NCI-H2196 (cell line): Measurements from ENCODE around the gene PCGF3.
A peak's percentile ranks its signal among the peaks of the same experiment; 100 is the strongest.
"Not testable (repeated sequence)": the region's sequence is repeated elsewhere in the genome, so short reads cannot be mapped to it uniquely, and the experiment has no call there.

Experiments used
- DNase-seq: peaks from one replicate; lab custom pipeline; 2025; ENCODE audit not compliant: unreplicated experiment; lab: John Stamatoyannopoulos, UW

The PCGF3 gene

DNA sequence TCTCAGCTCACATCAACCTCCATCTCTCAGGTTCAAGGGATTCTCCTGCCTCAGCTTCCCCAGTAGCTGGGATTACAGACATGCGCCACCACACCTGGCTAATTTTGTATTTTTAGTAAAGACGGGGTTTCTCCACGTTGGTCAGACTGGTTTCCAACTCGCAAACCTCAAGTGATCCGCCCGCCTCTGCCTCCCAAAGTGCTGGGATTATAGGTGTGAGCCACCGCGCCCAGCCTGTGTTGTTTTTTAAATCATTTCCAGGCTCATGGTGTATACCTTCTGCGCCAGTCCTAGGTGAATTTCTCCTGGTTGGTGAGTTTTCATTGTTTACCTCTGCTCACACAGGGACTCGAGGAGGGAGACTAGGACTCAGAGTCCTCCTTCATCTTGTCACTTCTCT, 74.6 kb downstream of the PCGF3 start:
- DNase-seq = not testable (repeated sequence)

DNA sequence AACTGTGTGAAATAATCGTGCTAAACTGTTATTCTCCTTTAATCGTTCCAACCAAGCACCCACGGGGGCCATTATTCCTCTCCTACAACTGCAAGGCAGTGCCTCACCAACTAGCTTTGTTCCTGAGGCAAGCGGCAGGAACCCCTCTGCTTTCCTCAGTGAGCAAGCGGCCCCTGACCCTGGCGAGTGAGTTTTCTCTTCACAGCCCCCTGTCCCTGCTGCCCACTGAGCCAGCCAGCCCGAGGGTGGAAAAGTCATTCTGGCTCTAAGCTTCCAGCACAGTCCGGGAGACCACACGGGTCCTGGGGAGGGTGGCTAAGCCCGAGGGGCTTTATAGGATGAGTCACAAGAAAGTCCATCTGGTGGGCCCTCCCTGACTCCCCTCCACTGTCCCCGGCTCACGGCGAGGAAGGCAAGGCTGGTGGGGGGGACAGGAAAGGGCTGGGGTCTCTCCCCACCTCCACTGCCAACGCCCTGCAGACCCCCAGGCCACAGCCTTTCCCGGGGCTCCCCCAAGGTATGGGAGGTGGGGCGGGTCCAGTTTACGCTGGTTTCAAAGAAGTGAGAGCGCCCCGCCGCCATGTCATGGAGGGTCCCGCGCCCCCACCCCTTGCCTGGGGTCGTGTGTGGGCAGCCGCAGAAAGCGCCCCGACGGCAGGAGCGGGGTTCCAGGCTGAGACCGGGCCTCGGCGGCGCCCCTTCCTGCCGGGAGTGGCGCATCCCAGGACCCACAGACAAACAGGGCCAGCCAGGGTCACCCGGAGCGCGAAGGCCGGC, 75.3 kb downstream of the PCGF3 start:
- DNase-seq = no peak

DNA sequence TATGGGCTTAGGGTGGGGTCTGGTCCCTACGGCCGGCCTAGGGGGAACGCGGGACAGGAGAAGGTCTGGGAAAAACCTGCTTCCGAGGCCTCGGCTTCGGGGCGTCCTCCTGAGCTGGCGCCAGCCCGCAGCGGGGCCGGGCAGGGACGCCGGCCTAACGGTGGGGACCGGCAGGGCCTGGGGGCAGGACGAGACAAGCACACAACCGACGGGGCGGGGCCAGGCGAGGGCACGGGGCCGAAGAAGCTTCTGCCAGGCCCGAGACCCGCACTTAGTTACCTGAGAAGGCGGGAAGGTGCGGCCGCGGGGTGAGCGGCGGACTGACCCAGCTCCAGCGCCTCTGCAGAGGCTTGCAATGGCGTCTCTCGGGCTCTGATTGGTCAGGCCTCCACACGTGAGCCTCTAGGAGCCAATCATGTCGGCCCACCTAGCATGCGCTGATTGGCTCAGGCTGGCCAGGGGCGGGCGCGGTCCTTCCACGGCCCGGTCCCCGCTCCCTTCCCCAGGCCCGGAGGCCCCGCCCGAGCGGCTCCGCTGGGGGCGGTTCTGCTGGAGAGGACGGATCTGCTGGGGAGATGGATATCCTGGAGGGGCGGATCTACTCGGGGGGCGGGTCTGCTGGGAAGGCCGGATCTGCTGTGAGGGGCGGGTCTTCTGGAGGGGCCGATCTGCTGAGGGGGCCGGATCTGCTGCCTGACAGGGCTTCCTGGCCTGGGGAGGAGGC, 76.0 kb downstream of the PCGF3 start:
- peak; percentile 97 for DNase-seq

DNA sequence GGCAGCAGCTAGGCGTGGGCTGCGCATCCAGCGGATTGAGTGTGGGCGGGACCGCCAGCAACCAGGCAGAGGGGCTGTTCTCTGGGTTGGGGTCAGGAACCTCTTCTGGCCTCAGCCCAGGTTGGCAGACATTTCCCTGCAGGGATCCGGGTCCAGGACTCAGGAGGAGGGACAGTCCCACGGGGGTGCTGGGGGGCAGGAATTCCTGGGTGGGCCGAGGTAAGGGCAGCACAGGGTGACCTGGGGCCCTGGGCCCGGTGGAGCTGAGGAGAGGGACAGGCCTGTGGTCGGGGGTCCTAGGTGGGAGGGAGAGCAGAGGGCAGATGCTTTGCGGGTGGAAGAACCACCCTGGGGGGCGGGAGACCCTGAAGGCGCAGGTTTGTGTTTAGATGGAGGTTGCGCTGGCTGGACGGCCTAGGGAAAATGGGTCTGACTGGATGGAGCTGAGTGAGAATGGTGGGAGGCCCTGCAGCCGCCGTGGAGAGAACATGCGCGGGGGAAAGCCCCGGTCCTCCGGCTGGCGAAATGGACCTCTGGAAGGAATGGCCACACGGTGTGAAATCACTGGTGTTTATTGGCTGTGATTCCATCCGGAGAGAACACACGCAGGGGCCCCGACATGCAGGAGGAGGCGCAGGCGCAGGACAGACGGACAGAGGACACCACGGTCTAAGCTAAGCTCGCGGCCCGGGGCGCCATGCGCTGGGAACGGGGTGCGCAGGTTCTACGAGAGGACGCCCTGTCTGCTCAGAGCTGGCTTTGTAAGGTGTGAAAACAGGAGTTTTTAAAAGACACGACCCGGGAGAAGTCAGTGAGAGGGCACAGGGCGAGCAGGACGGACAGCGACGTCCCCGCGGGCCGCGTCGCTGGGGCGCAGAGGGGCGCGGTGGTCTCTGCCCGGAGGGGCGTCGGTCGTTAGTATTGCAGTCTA, 79.0 kb downstream of the PCGF3 start:
- DNase-seq = no peak

DNA sequence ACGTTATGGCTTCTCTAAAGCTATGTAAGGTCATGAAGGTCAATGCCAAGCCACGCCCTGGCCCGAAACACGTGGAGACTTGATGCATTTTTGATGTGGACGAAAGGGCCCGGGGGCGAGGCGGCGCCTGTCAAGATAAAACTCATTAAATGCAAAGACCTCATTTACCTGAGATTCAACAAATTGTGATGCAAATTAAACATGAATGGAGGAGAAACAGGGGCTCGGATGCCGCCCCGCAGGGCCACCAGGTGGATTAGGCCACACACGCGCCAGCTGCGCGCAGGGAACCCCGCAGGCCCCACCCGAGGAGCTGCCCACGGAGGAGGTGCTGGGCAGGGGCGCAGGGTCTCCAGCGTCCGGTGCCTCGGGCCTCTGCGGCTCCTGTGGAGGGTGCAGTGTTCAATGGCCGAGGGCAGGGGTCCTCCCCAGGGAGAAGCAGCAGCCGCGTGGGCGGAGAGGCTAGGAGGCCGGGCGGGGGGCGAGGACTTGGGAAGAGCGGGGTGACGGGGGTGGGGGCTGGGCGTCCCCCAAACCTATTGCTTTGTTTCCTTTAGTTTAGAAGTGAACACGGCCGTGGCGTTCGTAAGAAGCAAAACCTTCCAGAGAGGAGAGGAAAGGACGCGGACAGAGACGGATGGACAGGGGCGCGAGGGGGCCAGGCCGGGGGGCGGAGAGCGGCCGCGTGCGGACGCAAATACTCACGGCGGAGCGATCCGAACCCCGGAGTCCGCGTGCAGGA, 79.9 kb downstream of the PCGF3 start:
- DNase-seq = no peak

DNA sequence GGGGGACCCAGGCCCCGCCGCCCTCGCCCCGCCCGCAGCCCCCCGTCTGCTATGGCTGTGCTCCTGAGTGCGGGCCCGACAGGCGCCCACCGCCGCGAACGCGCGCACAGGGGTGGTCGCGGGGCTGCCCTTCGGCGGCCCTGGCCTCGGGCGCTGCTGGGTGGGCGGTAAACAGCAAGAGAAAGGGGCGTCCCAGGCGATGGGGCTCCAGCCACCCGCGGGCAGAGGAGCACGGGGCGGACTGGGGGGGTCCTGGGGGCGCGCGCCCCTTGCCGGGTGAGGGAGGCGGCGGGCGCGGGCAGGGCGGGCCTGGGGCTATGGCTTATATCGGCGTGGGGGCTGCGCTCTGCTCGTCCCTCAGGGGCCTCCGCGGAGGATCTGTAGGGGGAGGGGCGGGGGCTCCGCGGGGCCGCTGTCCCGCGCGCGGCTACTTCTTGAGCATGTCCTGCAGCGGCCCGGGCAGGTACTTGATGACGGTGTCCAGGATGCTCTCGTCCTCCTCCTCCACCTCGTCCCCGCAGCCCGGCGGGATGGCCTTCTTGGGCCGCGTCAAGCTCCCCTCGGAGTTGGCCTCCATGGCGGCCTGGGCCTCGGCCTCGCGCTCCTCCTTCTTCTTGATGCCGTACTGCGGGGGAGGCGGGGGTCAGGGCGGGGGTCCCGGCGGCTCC, 80.6 kb downstream of the PCGF3 start:
- no peak for DNase-seq

DNA sequence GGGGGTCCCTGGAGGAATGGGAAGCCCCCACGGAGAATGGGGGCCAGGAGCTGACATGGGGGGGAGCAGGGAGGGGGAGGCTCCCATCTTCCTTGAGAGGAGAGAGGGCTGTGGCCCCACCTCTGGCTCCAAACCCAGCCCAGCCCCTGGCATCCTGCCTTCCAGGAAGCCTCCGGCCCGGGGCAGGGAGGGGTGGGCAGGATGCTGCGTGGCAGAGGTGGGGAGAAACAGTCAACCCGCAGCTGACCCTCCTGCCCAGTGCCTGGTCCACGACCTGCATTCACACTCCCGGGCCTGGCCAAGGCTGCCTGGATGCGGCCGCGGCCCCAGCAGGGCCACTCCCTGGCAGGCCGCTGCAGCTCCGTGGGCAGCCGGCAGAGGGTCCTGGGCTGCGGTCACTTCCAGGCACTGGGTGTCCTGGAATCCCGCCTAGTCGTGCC, 81.2 kb downstream of the PCGF3 start:
- no peak for DNase-seq

DNA sequence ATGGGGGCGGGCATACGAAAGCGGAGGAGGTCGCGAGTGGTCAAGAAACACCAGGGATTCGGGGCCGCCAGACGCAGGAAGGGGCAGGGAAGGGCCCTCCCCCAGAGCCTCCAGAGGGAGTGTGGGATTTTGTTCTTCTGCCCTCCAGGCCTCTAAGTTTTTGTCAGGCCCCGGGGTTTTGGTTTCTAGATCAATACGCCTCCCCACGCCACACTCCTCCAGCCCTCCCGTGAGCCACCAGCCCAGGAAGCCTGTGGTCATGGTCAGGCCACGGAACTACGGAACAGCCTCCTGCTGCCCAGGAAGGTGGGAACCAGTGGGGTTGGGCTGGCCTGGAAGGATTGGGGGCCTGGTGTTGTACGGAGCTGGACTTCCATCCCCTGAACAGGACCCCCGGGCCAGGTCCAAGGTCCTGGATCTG, 81.9 kb downstream of the PCGF3 start:
- no peak for DNase-seq

DNA sequence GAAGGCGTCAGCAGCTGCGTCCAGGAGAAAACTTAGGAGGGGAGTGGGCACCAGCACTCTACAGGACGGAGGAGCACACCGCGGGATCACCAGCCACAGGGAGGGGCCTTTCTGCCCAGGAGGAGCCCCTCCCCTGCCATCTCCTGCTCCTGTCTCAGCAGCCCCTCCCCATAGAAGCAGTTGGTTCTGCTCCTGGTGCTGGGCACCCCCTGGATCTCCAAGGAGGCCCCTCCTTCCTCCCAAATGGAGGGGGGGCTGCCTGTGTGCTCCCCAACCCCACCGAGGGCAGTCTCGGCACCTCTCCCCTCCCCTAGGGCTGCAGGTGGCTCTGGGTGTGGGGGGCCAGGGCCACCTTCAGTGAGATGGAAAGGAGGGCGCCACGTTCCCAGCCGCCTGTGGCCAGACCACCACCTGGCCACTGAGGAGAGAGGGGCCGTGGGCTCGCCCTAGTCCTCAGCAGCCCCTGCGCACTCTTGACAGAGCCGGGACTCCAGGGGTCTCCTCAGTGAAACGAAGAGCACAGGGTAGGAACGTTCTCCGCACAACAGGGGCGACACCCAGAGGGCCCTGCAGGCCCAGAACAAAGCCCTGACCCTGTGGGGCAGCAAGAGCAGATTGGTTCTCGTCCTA, 82.5 kb downstream of the PCGF3 start:
- no peak for DNase-seq

DNA sequence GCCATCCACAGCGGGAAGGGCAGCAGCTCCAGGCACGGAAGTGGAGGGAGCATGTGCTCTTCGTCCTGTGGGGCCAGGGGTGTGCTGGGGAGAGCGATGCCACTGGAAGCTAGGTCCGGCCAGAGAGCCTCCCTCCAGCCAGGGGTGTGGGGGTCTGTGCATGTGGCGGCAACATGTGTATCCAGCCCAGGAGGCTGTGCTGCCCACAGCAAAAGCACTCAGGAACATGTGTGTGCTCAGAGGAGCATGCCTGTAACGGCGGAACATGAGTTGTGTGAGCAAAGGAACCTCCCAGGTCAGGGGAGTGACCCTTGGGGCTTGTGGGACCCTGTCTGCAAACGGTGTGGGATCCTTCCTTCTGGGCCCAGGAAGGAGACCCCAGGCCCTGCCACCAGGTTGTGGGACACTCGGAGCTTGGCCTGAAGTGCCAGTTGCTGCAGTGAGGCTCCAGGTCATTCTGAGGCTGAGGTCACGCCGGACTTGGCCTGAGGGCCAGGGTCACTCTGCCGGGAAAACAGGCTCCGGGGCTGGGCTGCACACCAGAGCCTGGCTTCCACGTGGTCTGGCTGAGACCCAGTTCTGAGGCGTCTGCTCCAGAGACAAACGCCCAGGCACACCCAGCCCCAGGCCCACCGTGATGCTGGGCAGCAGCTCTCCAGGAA, 83.1 kb downstream of the PCGF3 start:
- no peak for DNase-seq

DNA sequence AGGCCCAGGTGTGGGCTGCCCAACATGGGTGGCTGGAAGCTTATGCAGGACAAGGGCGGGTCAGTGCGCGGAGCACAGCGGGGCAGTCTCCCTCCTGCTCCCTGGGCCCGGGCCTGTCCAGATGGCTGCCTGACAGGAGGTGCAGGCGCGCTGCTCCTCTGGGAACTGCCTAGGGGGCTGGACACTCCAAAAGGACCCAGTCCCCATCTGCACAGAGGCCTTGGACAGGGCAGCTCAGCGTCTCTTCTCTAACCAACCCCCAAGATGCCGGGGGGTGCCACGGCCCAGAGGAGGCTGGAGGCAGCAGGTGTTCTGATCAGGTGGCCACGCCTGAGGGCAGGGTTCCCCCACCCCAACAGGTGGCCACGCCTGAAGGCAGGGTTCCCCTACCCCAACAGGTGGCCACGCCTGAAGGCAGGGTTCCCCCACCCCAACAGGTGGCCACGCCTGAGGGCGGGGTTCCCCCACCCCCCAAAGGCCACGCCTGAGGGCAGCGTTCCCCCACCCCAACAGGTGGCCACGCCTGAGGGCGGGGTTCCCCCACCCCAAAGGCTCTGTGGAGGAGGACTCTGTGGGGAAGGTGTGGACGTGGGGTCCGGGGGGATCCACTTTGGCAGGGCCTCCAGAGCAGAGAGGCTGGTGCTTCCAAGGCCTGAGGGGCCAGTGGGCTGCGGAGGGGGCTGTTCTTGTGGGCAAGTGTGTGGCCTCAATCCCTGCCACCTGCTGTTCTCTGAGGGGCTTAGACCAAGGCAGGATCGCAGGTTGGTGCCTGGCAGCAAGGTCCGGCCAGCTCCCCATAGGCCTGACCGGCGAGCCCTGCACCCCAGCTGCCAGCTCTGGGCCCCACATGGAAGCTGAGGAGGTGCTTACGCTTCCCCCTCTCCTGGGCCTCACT, 84.2 kb downstream of the PCGF3 start:
- no peak for DNase-seq

DNA sequence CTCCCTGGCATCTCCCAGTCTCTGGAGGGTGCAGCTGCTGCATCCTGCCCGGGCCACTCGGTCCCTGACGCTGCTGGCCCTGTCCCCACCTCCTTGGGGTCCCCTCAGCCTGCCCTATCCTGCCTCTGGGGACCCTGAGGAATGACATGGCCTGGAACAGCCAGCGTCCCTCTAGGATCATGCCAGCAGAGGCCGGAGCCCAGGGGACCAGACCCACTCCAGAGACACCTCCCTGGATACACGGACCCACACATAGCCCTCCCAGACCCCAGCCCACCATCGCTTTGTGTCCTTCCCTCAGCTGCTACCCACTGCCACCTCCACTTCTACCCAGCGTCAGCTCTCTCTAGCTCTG, 84.8 kb downstream of the PCGF3 start:
- DNase-seq = no peak

DNA sequence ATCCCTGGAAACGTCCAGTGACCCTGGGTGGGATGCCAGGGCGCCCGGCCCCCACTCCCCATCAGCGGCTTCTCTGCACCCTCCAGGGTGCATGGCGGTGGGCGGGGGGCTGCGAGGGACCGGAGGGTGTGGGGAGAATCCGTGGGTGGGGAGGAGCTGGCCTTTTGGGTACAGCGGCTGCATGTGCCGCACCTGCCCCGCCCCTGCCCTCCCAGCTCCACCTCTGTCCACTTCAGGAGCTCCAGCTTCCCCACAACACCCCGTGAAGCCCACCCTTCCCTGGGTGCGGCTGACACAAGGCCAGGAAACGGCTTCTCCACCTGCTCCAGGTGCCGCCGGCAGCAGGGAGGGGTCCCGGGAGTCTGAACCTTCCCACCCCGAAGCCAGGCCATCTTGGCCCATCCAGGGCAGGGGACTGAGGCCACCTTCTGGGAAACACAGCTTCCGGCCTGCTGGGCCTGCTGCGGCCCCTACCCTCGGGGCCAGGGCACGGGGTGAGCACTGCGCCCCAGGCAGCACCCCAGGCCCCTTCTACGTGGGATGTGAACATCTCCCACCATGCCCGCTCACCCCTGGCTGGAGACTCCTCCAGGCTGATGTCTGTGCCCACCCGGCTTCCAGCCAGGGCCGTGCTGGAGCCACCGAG, 85.7 kb downstream of the PCGF3 start:
- DNase-seq = no peak

DNA sequence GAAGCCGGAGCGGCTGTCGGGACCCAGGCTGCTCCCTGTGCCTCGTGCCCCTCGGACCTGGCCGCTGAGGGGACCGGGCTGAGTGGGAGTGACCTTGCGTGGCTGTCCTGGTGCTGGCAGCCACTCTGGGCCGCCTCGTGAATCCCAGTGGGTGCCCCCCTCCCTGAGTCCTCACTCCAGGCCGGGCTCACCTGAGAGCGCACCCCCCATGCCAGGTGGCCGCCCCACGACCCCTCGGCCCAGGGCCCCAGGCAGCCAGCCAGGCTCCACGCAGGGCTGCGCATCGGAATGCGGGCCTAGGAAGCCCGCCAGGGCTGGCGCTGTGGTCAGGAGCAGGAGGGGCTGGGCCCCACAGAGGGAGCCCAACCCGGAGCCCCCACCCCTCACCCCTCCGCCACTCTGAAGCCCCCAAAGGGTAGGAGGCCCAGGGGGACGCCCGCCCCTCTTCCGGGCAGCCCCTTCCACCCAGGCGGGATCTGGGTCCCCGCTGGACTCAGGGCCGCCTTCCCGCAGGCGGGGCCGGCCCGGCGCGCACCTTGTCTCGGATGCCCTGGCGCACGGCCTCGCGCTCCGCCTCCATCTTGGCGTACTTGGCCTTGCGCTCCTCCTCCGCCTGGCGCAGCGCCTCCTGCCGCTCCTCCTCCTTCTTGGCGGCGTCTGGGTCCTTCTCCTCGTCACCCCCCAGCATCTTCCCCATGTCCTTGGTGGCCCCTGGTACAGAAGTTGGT, 86.4 kb downstream of the PCGF3 start:
- DNase-seq = no peak

DNA sequence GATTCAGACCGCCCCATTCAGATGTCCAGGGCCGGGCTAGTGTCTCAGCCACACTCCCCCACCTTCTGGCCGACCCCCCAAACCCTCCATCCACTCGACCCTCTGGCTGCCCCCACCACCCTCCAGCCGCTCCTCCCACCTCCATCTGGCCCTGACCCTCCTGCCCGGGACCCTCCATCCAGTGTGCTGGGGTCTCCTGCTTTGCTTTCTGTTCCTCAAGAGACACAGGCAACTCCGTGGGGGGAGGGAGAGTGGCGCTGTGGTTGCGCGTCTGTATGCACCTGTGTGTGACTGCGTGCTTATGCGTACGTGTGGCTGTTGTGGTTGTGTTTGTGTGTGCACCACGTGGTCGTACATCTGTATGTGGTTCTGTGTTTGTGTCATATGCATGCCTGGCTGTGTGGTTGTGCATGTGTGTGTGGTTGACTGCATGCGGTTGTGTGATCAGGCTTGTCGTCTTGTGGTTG, 87.0 kb downstream of the PCGF3 start:
- no peak for DNase-seq

DNA sequence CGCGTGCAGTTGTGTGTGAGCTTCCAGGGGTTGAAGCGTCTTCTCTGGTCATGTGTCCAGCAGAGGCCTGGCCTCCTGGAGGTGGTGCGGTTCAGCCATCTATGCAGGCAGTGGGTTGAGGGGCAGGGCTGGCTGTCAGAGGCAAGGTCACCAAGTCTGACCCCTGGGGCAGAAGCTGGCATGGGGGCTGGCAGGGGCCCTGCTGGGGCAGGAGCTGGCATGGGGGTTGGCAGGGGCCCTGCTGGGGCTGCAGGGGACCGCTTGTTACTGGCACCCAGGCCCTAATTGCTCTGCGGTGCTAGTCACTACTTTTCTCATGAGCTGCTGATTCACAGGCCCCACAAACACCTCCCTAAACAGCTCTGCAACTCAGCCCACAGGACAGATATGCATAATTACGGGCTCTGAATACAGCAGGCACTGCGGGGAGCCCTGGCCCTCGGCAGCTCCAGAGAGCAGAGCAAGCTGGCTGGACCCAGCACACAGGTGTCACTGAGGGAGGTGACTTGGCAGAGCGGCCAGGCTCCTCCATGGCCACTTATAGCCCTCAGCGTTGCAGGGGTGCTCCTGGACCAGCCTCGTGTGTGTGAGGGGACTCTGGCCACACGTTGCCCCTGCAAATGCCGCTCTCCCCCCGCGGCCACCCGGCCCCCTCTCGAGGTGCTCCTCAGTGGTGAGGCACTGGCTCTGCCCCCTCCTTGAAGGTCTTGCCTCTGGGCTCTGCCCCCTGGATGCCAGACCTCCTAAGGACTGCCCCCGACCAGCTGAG, 87.6 kb downstream of the PCGF3 start:
- no peak for DNase-seq
